Renal cortex interstitium (tissue), 11 donors: ENCODE data around the gene HSPBP1. TPM values are rescaled to one million over a fixed set of nuclear protein-coding genes. Genes with fewer than 3 reads are reported as not detected.

Experiments used
- DNase-seq, 11 donors: peaks; one replicate each; pipeline ENCODE4 v3.0.0-alpha.2; 2013; ENCODE audit warnings: low read depth in 9 of 11, low spot score in 4 of 11; ENCODE audit errors: extremely low read depth in 1 of 11
- polyA plus RNA-seq, 3 donors: library from polyadenylated mRNA; unstranded; fragments of 120-200 nt; gene quantifications; one replicate each; pipeline ENCODE4 v1.2.1, GENCODE V29; 2013; ENCODE audit not compliant: insufficient read length in 3 of 3

The HSPBP1 gene
- polyA plus RNA-seq, 3 donors = 23.2 to 41.2 (median 39.2) TPM

DNA sequence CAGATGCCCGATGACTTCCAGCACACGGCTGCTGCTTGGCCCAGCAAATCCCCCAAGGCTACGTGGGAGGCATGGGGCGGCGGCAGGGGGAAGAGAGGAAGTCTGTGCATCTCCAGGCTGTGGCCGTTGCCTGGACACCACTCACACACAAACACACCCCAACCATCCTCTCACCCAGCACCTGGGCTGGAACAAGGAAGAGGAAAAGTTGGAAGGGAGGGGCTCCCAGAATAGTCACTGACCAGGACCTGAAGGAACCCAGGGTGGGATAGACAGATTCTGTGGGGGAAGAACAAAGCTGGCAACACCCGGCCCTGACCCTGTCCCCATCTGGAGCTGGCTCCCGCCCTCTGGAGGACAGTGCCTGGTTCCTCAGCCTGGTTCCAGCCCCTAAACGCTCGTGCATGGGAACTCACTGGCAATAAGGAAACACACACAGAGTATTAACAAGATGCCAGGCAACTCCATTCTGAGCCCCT lies 32.2 kb downstream of the HSPBP1 start:
- no peak for DNase-seq

- no peak for DNase-seq
Measured at GRCh38 chr19:55246462-55247451, 33.2 kb downstream of the HSPBP1 start.

DNA sequence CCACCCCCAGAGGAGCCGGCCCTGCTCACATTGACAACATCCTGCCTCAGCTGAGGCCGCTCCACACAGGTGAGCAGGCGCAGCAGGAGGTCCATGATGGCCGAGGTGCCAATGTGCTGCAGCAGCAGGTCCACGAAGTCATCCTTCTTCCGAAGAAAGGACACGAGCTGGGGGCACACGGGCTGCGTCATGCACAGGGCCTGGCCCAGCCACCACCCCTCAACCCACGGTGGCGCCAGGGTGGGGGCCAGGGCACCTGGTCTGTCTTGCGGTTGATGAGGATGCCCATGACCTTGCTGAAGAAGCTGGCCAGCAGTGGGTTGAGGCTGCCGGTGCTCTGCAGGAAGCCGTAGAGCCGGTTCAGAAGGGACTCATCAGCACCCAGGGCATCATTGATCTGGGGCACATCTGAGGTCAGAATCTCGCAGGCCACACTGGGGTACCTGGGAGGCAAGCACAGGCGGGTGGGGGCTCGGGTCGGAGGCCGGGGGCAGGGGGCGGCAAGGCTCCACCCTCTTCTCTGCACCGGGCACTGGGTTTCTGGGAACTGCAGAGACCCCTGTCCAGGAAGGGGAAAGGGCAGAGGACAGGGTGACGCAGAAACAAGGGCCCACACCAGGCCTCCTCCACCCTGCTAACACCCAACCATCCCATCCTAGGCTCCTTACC lies 34.5 kb downstream of the HSPBP1 start:
- no peak for DNase-seq

DNA sequence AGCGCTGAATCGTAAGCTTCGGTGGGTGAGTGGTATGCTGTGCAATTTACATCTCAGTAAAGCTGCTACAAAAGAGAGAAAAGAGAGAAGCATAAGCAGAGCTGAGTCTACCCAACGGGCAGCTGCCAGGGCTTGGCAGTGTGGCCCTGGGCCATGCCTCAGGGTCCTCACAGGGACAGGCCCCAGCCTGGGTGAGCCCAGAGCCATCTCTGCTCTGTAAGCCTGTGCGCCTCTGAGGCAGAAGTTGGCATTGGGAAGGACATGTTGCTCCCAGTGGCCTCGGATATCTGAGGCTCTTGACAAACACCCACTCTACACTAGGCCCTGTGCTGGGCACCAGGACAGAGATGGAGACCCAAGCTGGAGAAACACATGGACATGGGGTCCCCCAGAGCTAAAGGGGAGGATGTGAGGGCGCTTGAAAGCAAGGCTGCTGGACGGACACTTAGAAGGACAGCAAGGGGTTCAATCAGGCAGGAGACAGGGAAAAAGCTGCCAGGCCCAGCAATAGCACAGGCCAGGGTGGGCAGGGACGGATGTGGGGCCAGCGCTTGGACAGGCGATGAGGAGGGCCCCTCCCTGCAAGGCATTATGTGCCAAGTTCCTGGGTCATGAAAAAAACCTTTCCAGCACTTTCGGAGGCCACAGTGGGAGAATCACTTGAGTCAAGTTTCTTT lies 35.8 kb downstream of the HSPBP1 start:
- no peak for DNase-seq

- DNase-seq = no peak
Measured at GRCh38 chr19:55242517-55242916, 37.4 kb downstream of the HSPBP1 start.

DNA sequence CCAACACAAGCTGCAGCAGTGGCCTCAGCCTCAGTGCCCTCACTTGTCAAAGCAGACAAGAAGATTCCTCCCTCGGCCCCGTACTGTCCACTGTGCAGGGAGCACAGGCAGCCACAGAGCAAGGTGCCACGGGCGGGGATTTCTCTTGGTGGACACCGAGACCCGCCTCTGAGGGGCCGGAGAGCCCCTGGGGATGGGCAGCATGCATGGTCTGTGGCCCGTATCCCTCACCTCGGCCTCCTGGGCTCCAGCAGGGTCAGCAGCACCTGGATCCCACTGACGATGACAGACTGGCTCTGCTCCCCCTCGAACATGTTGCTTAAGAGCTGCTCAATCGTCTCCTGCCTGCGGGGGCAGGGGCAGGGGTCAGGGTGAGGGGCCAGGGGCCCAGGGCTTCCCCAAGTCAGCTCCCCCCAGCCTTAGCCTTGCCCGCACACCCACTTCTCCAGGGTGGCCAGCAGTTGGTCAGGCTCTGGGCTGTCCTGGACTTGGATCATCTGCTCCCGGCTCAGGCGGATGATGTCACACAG lies 37.9 kb downstream of the HSPBP1 start:
- DNase-seq = no peak

DNA sequence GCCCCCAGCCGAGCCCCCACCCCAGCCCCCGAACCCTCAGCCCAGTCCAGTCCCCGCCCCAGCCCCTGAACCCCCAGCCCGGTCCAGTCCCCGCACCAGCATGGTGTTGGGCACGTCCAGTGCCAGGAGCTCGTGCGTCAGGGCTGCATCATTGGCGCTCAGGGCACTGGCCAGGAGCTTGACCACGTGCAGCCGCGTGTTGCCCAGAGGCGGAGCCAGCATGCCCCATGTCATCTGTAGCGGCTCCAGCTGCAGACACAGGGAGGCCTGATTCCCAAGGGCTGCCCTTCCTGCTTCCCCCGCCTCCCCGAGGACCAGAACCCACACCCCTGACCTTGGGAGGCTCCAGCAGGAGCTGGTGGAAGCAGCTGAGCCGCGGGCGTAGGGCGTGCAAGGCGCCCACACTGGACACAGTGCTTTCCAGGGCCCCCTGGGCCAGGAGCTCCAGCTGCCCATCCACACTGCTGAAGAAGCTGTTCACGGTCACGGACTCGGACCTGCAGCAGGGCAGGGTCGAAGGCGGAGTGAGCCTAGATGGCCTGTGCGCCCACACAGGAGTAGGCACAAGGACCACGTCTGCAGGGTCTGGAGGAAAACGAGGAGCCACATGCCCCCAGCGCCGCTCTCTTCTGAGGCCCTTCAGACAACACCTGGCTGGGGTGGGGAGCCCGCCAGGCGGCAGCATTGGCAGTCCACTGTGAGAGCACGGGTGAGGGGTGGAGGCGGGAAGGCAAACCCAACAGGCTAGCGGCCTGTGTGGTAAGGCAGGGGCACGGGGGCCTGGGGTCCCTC lies 38.6 kb downstream of the HSPBP1 start:
- DNase-seq = no peak

- DNase-seq = no peak
Measured at GRCh38 chr19:55240713-55241020, 39.2 kb downstream of the HSPBP1 start.

- no peak for DNase-seq
Measured at GRCh38 chr19:55239004-55239403, 40.9 kb downstream of the HSPBP1 start.

- no peak for DNase-seq
Measured at GRCh38 chr19:55238030-55238429, 41.9 kb downstream of the HSPBP1 start.

- DNase-seq = no peak
Measured at GRCh38 chr19:55232986-55233385, 46.9 kb downstream of the HSPBP1 start.

DNA sequence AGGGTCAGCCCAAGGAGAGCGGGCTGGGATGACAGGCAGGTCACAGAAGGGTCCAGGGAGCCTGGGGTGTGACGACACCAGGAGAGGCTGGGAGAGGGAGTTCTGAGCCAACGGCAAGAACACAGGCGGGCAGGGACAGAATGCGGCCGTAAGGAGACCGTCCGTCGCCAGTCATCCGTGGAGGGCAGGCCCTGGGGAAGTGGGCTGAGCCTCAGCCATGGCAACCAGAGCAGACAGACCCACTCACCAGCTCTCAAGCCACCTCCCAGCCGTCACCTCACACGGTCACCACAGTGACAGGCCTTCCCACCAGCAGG lies 47.7 kb downstream of the HSPBP1 start:
- peak in 4 of 11 donors; percentile 14 to 44 (median 38) for DNase-seq

- DNase-seq = no peak
Measured at GRCh38 chr19:55231391-55232285, 48.3 kb downstream of the HSPBP1 start.

- no peak for DNase-seq
Measured at GRCh38 chr19:55230780-55231179, 49.1 kb downstream of the HSPBP1 start.

GRCh38 chr19:55230329-55230728 lies 49.6 kb downstream of the HSPBP1 start:
- no peak for DNase-seq

- no peak for DNase-seq
Measured at GRCh38 chr19:55229789-55230182, 50.1 kb downstream of the HSPBP1 start.

DNA sequence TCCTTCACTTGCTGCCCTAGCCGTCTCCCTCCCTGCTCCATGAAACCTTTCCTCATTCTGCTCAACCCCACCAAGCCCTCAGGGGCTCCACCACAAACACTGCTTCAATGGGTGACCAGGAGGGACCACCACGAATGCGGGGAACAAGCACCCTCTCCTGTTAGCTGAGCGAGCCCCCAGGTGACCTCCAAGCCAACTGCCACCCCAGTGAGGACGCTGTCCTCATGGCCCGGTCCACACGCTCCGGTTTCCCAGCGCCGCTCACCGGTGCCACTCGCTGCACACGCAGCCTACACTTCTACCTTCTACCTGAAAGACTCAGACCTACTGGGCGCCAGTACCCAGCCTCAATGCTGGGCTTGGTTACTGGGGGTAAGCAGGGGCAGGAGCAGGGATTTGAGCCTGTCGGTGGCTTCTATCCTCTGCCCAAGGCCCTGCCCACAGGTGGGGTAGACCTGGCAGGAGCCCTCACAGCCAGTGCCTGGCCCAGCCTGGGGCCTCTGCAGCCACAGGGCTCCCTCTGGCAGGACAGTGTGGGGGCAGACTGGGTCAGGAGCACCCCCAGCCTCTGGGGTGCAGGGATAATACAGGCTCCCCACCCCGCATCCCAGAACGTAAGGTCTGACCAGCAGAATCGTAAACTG lies 50.6 kb downstream of the HSPBP1 start:
- no peak for DNase-seq
